ENCODE data around the gene VPS72.
"Not testable (repeated sequence)": the region's sequence is repeated elsewhere in the genome, so short reads cannot be mapped to it uniquely, and the experiment has no call there.

VPS72 gene

DNA sequence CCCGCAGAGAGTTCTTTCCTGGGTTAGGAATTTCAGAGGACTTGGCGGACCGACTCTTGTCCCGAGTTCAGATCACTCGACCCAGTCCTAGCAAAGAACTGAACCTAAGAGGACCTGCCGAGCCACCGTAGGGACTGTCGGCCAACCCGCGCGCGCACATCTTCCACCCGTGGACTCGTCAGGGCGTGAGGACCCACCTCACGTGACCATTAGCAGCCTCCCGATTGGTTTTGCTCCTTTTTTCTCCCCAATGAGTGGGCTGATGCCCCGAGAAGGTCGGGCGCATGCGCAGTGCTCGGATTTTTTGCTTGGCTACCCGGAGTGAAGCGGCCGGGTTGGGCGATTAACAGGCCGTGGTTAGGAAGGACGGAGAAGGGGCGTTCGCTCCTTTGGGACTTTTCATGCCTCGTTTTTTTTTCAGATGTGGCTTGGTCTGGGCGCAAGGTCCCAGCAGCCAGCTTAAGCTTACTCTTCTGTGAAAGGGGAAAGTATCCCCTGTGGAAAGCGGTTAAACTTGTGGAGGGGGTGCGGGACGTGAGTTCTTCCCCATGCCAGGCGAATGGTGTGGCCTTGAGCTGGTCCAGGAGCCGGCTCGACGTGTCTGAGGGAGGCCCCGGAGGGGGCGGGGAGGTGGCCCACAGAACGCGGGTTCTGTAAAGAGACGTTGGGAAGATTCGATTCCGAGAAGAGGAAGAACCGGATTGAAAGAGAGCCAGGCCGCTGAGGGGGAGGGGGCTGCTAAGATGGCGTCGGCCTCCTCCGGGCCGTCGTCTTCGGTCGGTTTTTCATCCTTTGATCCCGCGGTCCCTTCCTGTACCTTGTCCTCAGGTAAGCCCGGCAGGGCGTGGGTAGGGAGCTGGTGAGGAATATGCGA, 8.5 kb upstream of the VPS72 start, which contains the start of gene PIP5K1A:
PIP5K1A (plus strand) TSS at position 299 of the 874 bp plus-strand sequence; CDS start at position 744, 445 bp downstream.
- ChIA-PET POLR2A (interaction anchor here (0.9 kb wide), 2 partner anchors 39 to 83 kb away, joined by 3 to 4 read pairs; partner anchors contain the start of gene ZNF687), CTCF (interaction anchor here (1.0 to 1.3 kb wide), 2 partner anchors 9 to 142 kb away, joined by 3 to 7 read pairs; no protein-coding TSS in a partner anchor)
- peak; percentile 86 for DNase-seq (ENCODE audit: low read depth, low spot score)

DNA sequence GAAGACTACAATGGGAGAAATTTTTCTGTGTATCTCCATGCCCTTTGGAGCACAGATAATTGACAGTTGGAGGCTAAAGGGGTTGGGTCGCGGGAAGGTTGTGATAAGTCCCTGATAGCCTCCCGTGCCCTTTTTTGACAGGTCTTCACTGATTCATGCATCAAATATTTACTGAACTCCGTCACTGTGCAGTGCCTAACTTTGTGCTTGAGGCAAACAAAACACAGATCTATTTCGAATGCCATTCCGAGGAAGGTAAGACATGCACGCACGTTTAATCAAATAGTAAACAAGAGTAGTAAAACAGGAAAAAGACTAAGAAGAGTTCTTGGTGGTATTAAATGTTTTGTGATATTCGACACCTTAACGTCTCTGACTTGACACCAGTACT, 7.9 kb upstream of the VPS72 start:
- TF ChIP-seq, protein P1, sequence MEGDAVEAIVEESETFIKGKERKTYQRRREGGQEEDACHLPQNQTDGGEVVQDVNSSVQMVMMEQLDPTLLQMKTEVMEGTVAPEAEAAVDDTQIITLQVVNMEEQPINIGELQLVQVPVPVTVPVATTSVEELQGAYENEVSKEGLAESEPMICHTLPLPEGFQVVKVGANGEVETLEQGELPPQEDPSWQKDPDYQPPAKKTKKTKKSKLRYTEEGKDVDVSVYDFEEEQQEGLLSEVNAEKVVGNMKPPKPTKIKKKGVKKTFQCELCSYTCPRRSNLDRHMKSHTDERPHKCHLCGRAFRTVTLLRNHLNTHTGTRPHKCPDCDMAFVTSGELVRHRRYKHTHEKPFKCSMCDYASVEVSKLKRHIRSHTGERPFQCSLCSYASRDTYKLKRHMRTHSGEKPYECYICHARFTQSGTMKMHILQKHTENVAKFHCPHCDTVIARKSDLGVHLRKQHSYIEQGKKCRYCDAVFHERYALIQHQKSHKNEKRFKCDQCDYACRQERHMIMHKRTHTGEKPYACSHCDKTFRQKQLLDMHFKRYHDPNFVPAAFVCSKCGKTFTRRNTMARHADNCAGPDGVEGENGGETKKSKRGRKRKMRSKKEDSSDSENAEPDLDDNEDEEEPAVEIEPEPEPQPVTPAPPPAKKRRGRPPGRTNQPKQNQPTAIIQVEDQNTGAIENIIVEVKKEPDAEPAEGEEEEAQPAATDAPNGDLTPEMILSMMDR (IDR thresholded peaks at IDR 0.05; ENCODE audit: insufficient read depth, low read length, missing control alignments) = no peak
- no peak for DNase-seq (ENCODE audit: low read depth, low spot score)
- H3K4me3 ChIP-seq (ENCODE audit: low read depth, low read length) = peak overlapping the region; percentile 93
- ChIA-PET CTCF (interaction anchor here (4.0 to 4.3 kb wide), 2 partner anchors 54 to 143 kb away, joined by 27 to 45 read pairs; no protein-coding TSS in a partner anchor), POLR2A (no interaction called here)

More for the DNA sequence above, 8.5 kb upstream of the VPS72 start, which contains the start of gene PIP5K1A:
- peak within 1 kb of the TSS; percentile 93 for H3K4me3 ChIP-seq (ENCODE audit: low read depth, low read length)
- TF ChIP-seq, protein P1 (IDR thresholded peaks at IDR 0.05; ENCODE audit: insufficient read depth, low read length, missing control alignments) = no peak

DNA sequence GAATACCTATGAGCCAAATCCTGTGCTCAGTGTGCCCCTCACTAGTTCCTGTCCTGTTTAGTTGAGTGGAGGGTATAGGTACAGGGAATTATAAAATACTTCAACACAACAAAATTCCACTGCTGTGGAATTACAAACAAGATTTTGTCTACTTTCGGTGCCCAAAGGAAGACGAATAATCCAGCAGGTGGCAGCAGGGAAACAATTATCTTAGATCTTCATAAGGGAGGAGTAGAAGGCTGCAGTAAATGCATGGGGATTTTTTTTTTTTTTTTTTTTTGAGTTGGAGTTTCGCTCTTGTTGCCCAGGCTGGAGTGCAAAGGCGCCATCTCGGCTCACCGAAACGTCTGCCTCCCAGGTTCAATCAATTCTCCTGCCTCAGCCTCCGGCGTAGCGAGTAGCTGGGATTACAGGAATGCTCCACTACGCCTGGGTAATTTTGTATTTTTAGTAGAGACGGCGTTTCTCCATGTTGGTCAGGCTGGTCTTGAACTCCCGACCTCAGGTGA, 6.3 kb upstream of the VPS72 start:
- CTCF ChIA-PET = interaction anchor here (0.6 to 4.3 kb wide), 12 partner anchors 20 to 144 kb away, joined by 3 to 45 read pairs (median 4); partner anchors contain the start of genes TMOD4 and ZNF687
- TF ChIP-seq, protein P1 (IDR thresholded peaks at IDR 0.05; ENCODE audit: insufficient read depth, low read length, missing control alignments) = peak; percentile 44
- no peak for DNase-seq (ENCODE audit: low read depth, low spot score)
- peak overlapping the region; percentile 23; the same call in 1 of the 2 replicates for H3K4me3 ChIP-seq (ENCODE audit: low read depth, low read length)
- POLR2A ChIA-PET = no interaction called here

DNA sequence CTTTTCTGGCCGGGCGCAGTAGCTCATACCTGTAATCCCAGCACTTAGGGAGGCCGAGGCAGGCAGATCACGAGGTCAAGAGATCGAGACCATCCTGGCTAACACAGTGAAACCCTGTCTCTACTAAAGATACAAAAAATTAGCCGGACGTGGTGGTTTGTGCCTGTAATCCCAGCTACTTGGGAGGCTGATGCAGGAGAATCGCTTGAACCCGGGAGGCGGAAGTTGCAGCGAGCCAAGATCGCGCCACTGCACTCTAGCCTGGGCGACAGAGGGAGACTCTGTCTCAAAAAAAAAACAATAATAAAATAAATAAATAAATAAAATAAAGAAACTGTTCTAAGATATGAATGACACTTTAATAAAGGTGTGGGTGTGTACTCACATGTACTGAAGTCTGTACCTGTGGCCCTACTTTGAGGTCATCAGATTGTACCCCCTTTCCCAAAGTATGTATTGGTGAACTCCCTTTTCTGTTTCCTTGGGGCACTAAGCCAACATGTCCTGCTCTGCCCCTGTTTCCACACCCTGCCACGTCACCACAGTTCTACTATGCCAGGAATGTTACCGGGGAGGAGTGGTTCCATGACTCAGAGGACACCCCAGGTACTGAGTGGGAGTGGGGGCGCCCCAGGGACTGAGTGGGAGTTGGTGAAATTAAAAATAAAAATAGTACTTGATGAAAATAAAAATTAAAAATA, 5.0 kb upstream of the VPS72 start:
- DNase-seq (ENCODE audit: low read depth, low spot score); H3K4me3 ChIP-seq (ENCODE audit: low read depth, low read length); POLR2A ChIA-PET: not testable (repeated sequence)
- CTCF ChIA-PET = interaction anchor here (0.7 to 4.3 kb wide), 13 partner anchors 19 to 145 kb away, joined by 3 to 45 read pairs (median 5); partner anchors contain the start of genes TMOD4 and ZNF687

DNA sequence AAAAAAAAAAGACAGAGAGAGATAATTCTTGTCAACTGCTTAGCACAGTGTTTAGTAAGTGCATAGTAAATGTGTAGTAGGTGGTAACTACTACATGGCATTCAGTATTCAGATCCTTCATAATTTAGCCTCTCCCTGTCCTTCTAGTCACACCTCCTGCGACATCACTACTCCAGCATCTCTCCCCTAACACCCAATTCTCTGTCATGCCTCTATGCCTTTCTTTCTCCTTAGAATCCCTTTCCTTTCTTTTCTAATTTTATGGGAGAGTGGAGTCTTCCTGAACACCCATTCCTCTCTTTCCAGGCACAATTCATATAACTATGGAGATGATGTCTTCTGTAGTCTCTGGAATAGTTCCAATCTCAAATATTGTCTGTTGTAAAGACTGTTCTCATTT, 3.9 kb upstream of the VPS72 start:
- ChIA-PET POLR2A (no interaction called here), CTCF (interaction anchor here (4.0 to 4.3 kb wide), 2 partner anchors 58 to 147 kb away, joined by 27 to 45 read pairs; no protein-coding TSS in a partner anchor)
- H3K4me3 ChIP-seq (ENCODE audit: low read depth, low read length) = no peak overlapping the region
- TF ChIP-seq, protein P1 (IDR thresholded peaks at IDR 0.05; ENCODE audit: insufficient read depth, low read length, missing control alignments) = no peak
- DNase-seq (ENCODE audit: low read depth, low spot score) = no peak

DNA sequence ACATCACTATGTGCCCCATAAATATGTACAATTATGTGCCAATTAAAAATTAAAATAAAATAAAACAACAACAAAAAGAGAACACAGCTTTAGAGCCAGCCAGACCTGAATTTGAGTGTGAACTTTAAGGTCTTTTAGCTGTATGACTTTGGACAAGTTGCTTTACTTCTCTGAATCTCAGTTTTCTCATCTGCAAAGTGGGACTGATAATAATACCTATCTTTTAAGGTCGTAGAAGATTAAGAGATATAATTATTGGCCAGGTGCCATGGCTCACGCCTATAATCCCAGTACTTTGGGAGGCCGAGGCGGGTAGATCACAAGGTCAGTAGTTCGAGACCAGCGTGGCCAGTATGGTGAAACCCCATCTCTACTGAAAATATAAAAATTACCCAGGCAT, 3.3 kb upstream of the VPS72 start:
- DNase-seq (ENCODE audit: low read depth, low spot score) = no peak
- TF ChIP-seq, protein P1 (IDR thresholded peaks at IDR 0.05; ENCODE audit: insufficient read depth, low read length, missing control alignments) = no peak
- POLR2A ChIA-PET = no interaction called here

More for the DNA sequence above, 3.3 kb upstream of the VPS72 start:
- CTCF ChIA-PET = interaction anchor here (0.9 to 1.6 kb wide), 2 partner anchors 147 to 271 kb away, joined by 3 to 5 read pairs; no protein-coding TSS in a partner anchor
- H3K4me3 ChIP-seq (ENCODE audit: low read depth, low read length) = no peak overlapping the region

All from AG04449 (cell line).